ENCODE measurements around the gene SCIN. TPM values are rescaled to one million over a fixed set of nuclear protein-coding genes. Genes with fewer than 3 reads are reported as not detected.

Gene SCIN
- polyA plus RNA-seq, 1 of the 3 experiments (the other 2 are of a cell fraction) = 0.02 TPM

GRCh38 chr7:12570168-12570533 is 369 bp upstream of the SCIN start:
- Histone ChIP-seq H3K9me3 (no peaks in the 10 kb centered on the region), H3K4me2 (peak overlapping the region; percentile 77), H3K79me2 (ENCODE audit: insufficient read depth) (no peaks in the 10 kb centered on the region), H3F3A (replicated peaks; ENCODE audit: insufficient read depth) (no peaks in the 10 kb centered on the region), H3K9ac (no peak overlapping the region), H2AFZ (ENCODE audit: low read depth) (peak overlapping the region; percentile 69; the same call in 1 of the 2 replicates), H4K20me1 (ENCODE audit: insufficient read depth) (no peaks in the 10 kb centered on the region), H3K27me3 (ENCODE audit: insufficient read depth) (peaks cover 35% of the 10 kb centered on the region), H3K4me1 (ENCODE audit: control insufficient read depth in 1 of 2, insufficient read depth in 2 of 2, low read depth in 1 of 2, low read length in 1 of 2) (peaks cover 0 to 13% of the 10 kb centered on the region in 2 experiments; a peak in 1 of 4 replicates), H3K4me3 (ENCODE audit: low read depth in 2 of 2, low read length in 1 of 2) (peak overlapping the region; percentile 45 to 46; a peak in 3 of 4 replicates), H3K36me3 (replicated peaks in 1 of 2; ENCODE audit: control insufficient read depth in 1 of 2, insufficient read depth in 2 of 2, low read length in 1 of 2) (no peaks in the 10 kb centered on the region), H3K27ac (ENCODE audit: low read depth in 2 of 2, low read length in 1 of 2) (no peak overlapping the region), H3K9me2 (no peaks in the 10 kb centered on the region)
- peak; percentile 34 for DNase-seq
- TF ChIP-seq USF2 (IDR thresholded peaks at IDR 0.05; ENCODE audit: borderline replicate concordance, low read depth, low read length) = no peak
- TF ChIP-seq JUND (IDR thresholded peaks at IDR 0.05) = no peak
- TF ChIP-seq PBX3 (IDR thresholded peaks at IDR 0.05) = no peak
- no peak for TF ChIP-seq NRF1 (IDR thresholded peaks at IDR 0.05; ENCODE audit: low read depth, low read length)
- TF ChIP-seq FOXJ3 (CRISPR knock-in tag; IDR thresholded peaks at IDR 0.05) = no peak
- TF ChIP-seq REST (IDR thresholded peaks at IDR 0.05; ENCODE audit: low read depth, low read length) = no peak
- no peak for TF ChIP-seq RCOR1 (IDR thresholded peaks at IDR 0.05; ENCODE audit: low read length)
- TF ChIP-seq EZH2phosphoT487 (IDR thresholded peaks at IDR 0.05; ENCODE audit: borderline replicate concordance, low read depth) = no peak
- no peak for TF ChIP-seq ELF1 (IDR thresholded peaks at IDR 0.05)
- TF ChIP-seq, protein P1, sequence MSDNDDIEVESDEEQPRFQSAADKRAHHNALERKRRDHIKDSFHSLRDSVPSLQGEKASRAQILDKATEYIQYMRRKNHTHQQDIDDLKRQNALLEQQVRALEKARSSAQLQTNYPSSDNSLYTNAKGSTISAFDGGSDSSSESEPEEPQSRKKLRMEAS (IDR thresholded peaks at IDR 0.05; ENCODE audit: low read depth) = no peak
- TF ChIP-seq USF1 (IDR thresholded peaks at IDR 0.05; ENCODE audit: borderline replicate concordance, low read depth) = no peak
- no peak for TF ChIP-seq RAD21 (IDR thresholded peaks at IDR 0.05; ENCODE audit: low read length)
- TF ChIP-seq FOSL2 (IDR thresholded peaks at IDR 0.05; ENCODE audit: borderline replicate concordance, low read depth) = no peak
- no peak for TF ChIP-seq TAF1 (IDR thresholded peaks at IDR 0.05; ENCODE audit: borderline replicate concordance, low read depth, low read length)
- TF ChIP-seq RFX5 (IDR thresholded peaks at IDR 0.05; ENCODE audit: low read length) = no peak
- no peak for TF ChIP-seq CHD2 (IDR thresholded peaks at IDR 0.05; ENCODE audit: low read length, partially characterized antibody)
- TF ChIP-seq RXRA (IDR thresholded peaks at IDR 0.05; ENCODE audit: borderline replicate concordance, low read depth) = no peak
- TF ChIP-seq POLR2AphosphoS5 (IDR thresholded peaks at IDR 0.05; ENCODE audit: low read depth, low read length) = no peak
- TF ChIP-seq ZBTB33 (IDR thresholded peaks at IDR 0.05; ENCODE audit: borderline replicate concordance, low read depth) = no peak
- no peak for TF ChIP-seq EP300 (IDR thresholded peaks at IDR 0.05; ENCODE audit: borderline replicate concordance in 1 of 2, low read depth in 1 of 2, low read length in 1 of 2)
- WGBS (ENCODE audit: low lambda C conversion rate) = 2% methylated on average over 10 of the region's 10 CpGs
- CTCF ChIA-PET = interaction anchor here (1.3 to 2.7 kb wide), 3 partner anchors 45 to 54 kb away, joined by 3 to 14 read pairs (median 10); no protein-coding TSS in a partner anchor
- POLR2A ChIA-PET = no interaction called here

All from SK-N-SH (cell line).